OCI-LY1 (cell line): ENCODE data around the gene SHC1.
A peak's percentile ranks its signal among the peaks of the same experiment; 100 is the strongest.

Source experiments
- H2AFZ ChIP-seq: fragments of 200-600 bp; sonication (generic), shearing (Covaris generic); 2 replicates; pipeline ENCODE4 v1.6.0; 2014; ENCODE audit warnings: antibody characterized with exemption, mild to moderate bottlenecking, low read length
- H3F3A ChIP-seq: fragments of 200-600 bp; sonication (generic), shearing (Covaris generic); 2 replicates; pipeline ENCODE4 v1.6.0; 2014; ENCODE audit warnings: mild to moderate bottlenecking, antibody characterized with exemption, low read length, moderate library complexity; ENCODE audit not compliant: insufficient read depth
- H3K27ac ChIP-seq: fragments of 200-600 bp; sonication (generic); 2 replicates; pipeline ENCODE4 v1.5.1; 2014; ENCODE audit warnings: low read length, mixed run types, mild to moderate bottlenecking, low read depth; ENCODE audit not compliant: poor library complexity, severe bottlenecking
- H3K27me3 ChIP-seq: fragments of 200-600 bp; sonication (generic); 2 replicates; pipeline ENCODE4 v1.6.0; 2014; ENCODE audit warnings: antibody characterized with exemption, mild to moderate bottlenecking, low read length, moderate library complexity; ENCODE audit not compliant: insufficient read depth
- H3K36me3 ChIP-seq: fragments of 200-600 bp; sonication (generic); 2 replicates; pipeline ENCODE4 v1.6.1; 2014; ENCODE audit warnings: mild to moderate bottlenecking, antibody characterized with exemption, low read length, moderate library complexity, mixed read lengths; ENCODE audit not compliant: insufficient read depth
- H3K4me1 ChIP-seq: fragments of 200-600 bp; sonication (generic); 2 replicates; pipeline ENCODE4 v1.5.1; 2014; ENCODE audit warnings: mild to moderate bottlenecking, low read length, moderate library complexity; ENCODE audit not compliant: insufficient read depth, severe bottlenecking
- H3K4me2 ChIP-seq: fragments of 200-600 bp; sonication (generic), shearing (Covaris generic); 2 replicates; pipeline ENCODE4 v1.6.1; 2014; ENCODE audit warnings: low read length
- H3K4me3 ChIP-seq: fragments of 200-600 bp; sonication (generic); 2 replicates; pipeline ENCODE4 v1.5.1; 2014; ENCODE audit warnings: low read length, low read depth, mild to moderate bottlenecking, mixed read lengths; ENCODE audit not compliant: poor library complexity, severe bottlenecking
- H3K79me2 ChIP-seq: fragments of 200-600 bp; shearing (Covaris generic); 2 replicates; pipeline ENCODE4 v1.6.1; 2016; ENCODE audit warnings: mixed run types, low read length, mixed read lengths; ENCODE audit not compliant: insufficient read depth
- H3K9ac ChIP-seq: fragments of 200-600 bp; sonication (generic), shearing (Covaris generic); 2 replicates; pipeline ENCODE4 v1.6.1; 2014; ENCODE audit warnings: mild to moderate bottlenecking, low read length, mixed read lengths
- H3K9me2 ChIP-seq: fragments of 200-600 bp; sonication (generic), shearing (Covaris generic); 2 replicates; pipeline ENCODE4 v1.6.1; 2014; ENCODE audit warnings: low read depth, mild to moderate bottlenecking, low read length, mixed read lengths
- H3K9me3 ChIP-seq: fragments of 200-600 bp; shearing (Covaris generic); 2 replicates; pipeline ENCODE4 v1.6.1; 2014; ENCODE audit warnings: low read length, mixed read lengths
- H4K20me1 ChIP-seq: fragments of 200-600 bp; sonication (generic), shearing (Covaris generic); 2 replicates; pipeline ENCODE4 v1.6.0; 2016; ENCODE audit warnings: mild to moderate bottlenecking, low read length; ENCODE audit not compliant: insufficient read depth
- EZH2 ChIP-seq: fragments of 200-600 bp; sonication (generic), shearing (Covaris generic); IDR thresholded peaks from 2 replicates; pipeline ENCODE4 v1.8.0; 2017; ENCODE audit warnings: borderline replicate concordance, mixed run types, mild to moderate bottlenecking, antibody characterized with exemption, low read length, moderate library complexity, mixed read lengths
- TF ChIP-seq, protein P1 (sequence below): fragments of 200-600 bp; sonication (generic), shearing (Covaris generic); IDR thresholded peaks from 2 replicates; pipeline ENCODE4 v1.5.1; 2017; ENCODE audit warnings: mild to moderate bottlenecking, antibody characterized with exemption, low read length, moderate library complexity, mixed read lengths

SHC1 gene

DNA sequence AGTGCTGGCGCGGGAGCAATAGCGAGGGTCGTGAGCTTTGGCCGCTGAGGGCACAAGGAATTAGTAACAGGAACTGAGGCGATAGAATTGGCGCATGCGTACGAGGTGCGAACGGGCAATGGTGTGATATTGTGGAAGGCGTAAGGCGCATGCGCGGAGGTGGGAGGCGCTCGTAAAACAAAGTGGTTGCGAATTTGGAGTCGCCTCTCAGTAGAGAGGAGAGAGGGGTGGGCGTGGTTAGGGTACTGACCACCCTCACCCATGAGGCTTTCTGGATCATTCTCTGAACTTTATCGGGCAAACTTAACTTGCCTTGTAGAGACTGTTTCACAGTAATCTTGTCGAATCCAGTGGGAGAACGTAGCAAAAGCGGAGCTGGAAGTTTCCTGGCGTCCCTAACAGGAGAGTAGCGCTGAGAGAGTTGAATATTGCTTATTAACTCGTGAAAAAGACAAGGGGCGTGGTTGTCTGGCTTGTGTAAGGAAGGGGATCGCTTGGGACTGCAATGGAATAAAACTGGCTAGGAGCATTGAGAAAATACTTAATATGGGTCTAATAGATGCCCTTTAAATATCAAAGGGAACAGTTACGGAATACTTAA lies 4.4 kb upstream of the SHC1 start:
- H3K4me1 ChIP-seq, result peaks cover 57% of the 10 kb centered on the region
- peaks cover 28% of the 10 kb centered on the region for H3K79me2 ChIP-seq
- no peak overlapping the region for H2AFZ ChIP-seq

GRCh38 chr1:154974102-154974807 lies 3.7 kb upstream of the SHC1 start, which contains the start of gene CKS1B:
TSS of gene CKS1B (plus strand) at chr1:154974681. CDS start at chr1:154974746, 65 bp downstream.
- H3K4me1 ChIP-seq, result peaks cover 57% of the 10 kb centered on the region
- no peak for TF ChIP-seq EZH2
- TF ChIP-seq, protein P1, sequence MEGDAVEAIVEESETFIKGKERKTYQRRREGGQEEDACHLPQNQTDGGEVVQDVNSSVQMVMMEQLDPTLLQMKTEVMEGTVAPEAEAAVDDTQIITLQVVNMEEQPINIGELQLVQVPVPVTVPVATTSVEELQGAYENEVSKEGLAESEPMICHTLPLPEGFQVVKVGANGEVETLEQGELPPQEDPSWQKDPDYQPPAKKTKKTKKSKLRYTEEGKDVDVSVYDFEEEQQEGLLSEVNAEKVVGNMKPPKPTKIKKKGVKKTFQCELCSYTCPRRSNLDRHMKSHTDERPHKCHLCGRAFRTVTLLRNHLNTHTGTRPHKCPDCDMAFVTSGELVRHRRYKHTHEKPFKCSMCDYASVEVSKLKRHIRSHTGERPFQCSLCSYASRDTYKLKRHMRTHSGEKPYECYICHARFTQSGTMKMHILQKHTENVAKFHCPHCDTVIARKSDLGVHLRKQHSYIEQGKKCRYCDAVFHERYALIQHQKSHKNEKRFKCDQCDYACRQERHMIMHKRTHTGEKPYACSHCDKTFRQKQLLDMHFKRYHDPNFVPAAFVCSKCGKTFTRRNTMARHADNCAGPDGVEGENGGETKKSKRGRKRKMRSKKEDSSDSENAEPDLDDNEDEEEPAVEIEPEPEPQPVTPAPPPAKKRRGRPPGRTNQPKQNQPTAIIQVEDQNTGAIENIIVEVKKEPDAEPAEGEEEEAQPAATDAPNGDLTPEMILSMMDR, result no peak

More for the DNA sequence above, 4.4 kb upstream of the SHC1 start:
- Histone ChIP-seq H3K36me3 (peaks cover 22% of the 10 kb centered on the region), H3K4me3 (peak overlapping the region; percentile 79), H3K27me3 (no peaks in the 10 kb centered on the region), H3K9me2 (no peaks in the 10 kb centered on the region), H4K20me1 (no peaks in the 10 kb centered on the region), H3K27ac (peak overlapping the region; percentile 88), H3F3A (0 out of 2 replicates have a peak, but pooled peaks cover 4% of the 10 kb centered on the region), H3K9me3 (no peaks in the 10 kb centered on the region), H3K4me2 (peak overlapping the region; percentile 91), H3K9ac (peak overlapping the region; percentile 86)
- TF ChIP-seq EZH2, result no peak
- TF ChIP-seq, protein P1, result no peak

GRCh38 chr1:154973344-154974101 lies 3.0 kb upstream of the SHC1 start:
- H3K9me2 ChIP-seq, result no peaks in the 10 kb centered on the region
- H3K27me3 ChIP-seq, result no peaks in the 10 kb centered on the region
- H4K20me1 ChIP-seq, result no peaks in the 10 kb centered on the region
- H3K4me2 ChIP-seq, result peak overlapping the region; percentile 74
- H3K79me2 ChIP-seq, result peaks cover 28% of the 10 kb centered on the region
- H3K27ac ChIP-seq, result peak overlapping the region; percentile 88
- TF ChIP-seq, protein P1, result peak; percentile 15; the same call in 1 of the 2 replicates
- TF ChIP-seq EZH2, result no peak
- peaks cover 20% of the 10 kb centered on the region; the same call in 1 of the 2 replicates for H3K36me3 ChIP-seq
- H3K9me3 ChIP-seq, result no peaks in the 10 kb centered on the region
- H3F3A ChIP-seq, result 0 out of 2 replicates have a peak, but pooled peaks cover 4% of the 10 kb centered on the region
- H3K9ac ChIP-seq, result peak overlapping the region; percentile 82
- H2AFZ ChIP-seq, result no peak overlapping the region
- peaks cover 57% of the 10 kb centered on the region for H3K4me1 ChIP-seq
- peak overlapping the region; percentile 79 for H3K4me3 ChIP-seq

More at GRCh38 chr1:154974102-154974807, 3.7 kb upstream of the SHC1 start, which contains the start of gene CKS1B:
- no peaks in the 10 kb centered on the region for H3K27me3 ChIP-seq
- peaks cover 21% of the 10 kb centered on the region; the same call in 1 of the 2 replicates for H3K36me3 ChIP-seq
- H3K4me3 ChIP-seq, result peak within 1 kb of the TSS; percentile 79
- H3K27ac ChIP-seq, result peak within 1 kb of the TSS; percentile 88
- H3K4me2 ChIP-seq, result peak within 1 kb of the TSS; percentile 91
- H3K79me2 ChIP-seq, result peaks cover 28% of the 10 kb centered on the region
- H4K20me1 ChIP-seq, result no peaks in the 10 kb centered on the region
- peak within 1 kb of the TSS; percentile 86 for H3K9ac ChIP-seq
- H3F3A ChIP-seq, result 0 out of 2 replicates have a peak, but pooled peaks cover 4% of the 10 kb centered on the region
- H3K9me2 ChIP-seq, result no peaks in the 10 kb centered on the region
- no peaks in the 10 kb centered on the region for H3K9me3 ChIP-seq
- H2AFZ ChIP-seq, result no peak within 1 kb of the TSS
